Stimulated activated CD8-positive, alpha-beta memory T cell treated with anti-CD3 and anti-CD28 coated beads, Interleukin-15, amount 100 ng/mL, for 4 hours (primary cell): Measurements from ENCODE around the gene SH3D19.
"Not testable (repeated sequence)": the region's sequence is repeated elsewhere in the genome, so short reads cannot be mapped to it uniquely, and the experiment has no call there.

Source experiments
- DNase-seq, 2 donors: peaks; one replicate each; pipeline ENCODE4 v3.0.0-alpha.2; 2020; ENCODE audit warnings: low read depth in 2 of 2

Gene SH3D19

GRCh38 chr4:151098979-151099228 lies 226.5 kb downstream of the SH3D19 start:
- no peak for DNase-seq

- no peak for DNase-seq
These were observed 227.6 kb downstream of the SH3D19 start for GRCh38 chr4:151097759-151098158.

GRCh38 chr4:151095142-151095541 lies 230.3 kb downstream of the SH3D19 start:
- no peak for DNase-seq

- no peak for DNase-seq
These were observed 231.1 kb downstream of the SH3D19 start for GRCh38 chr4:151094290-151094751.

GRCh38 chr4:151093203-151093602 lies 232.2 kb downstream of the SH3D19 start:
- DNase-seq, result no peak

GRCh38 chr4:151092488-151092887 lies 232.9 kb downstream of the SH3D19 start:
- no peak for DNase-seq

- DNase-seq, result no peak
These were observed 234.4 kb downstream of the SH3D19 start for GRCh38 chr4:151091047-151091446.

GRCh38 chr4:151087467-151087866 lies 237.9 kb downstream of the SH3D19 start:
- DNase-seq, result no peak

GRCh38 chr4:151077978-151078377 lies 247.4 kb downstream of the SH3D19 start:
- not testable (repeated sequence) for DNase-seq

GRCh38 chr4:151074416-151074916 lies 250.9 kb downstream of the SH3D19 start:
- no peak for DNase-seq
